Endothelial cell of umbilical vein (primary cell): ENCODE data around the gene ACAD11. TPM values are rescaled to one million over a fixed set of nuclear protein-coding genes. Genes with fewer than 3 reads are reported as not detected.

Source experiments
- BruUV-seq: library from RNA; stranded (reverse); fragments of 400-500 nt; replicated peaks from 2 replicates; lab custom pipeline; 2021; lab: Mats Ljungman, UMichigan
- CTCF ChIA-PET: fragments of 300-600, 350-600 bp; sonication (Branson Sonifier 250); formaldehyde crosslinking; loops from one replicate; lab custom pipeline; 2021; ENCODE audit warnings: antibody characterized with exemption, inconsistent platforms; lab: Charles Lee
- POLR2A ChIA-PET: fragments of 300-600, 350-600 bp; sonication (Branson Sonifier 250); formaldehyde crosslinking; loops from one replicate; lab custom pipeline; 2021; ENCODE audit warnings: antibody characterized with exemption, inconsistent platforms; lab: Charles Lee
- DNase-seq: peaks from one replicate; pipeline ENCODE4 v3.0.0-alpha.2; 2011; ENCODE audit warnings: low read depth, low spot score
- FAIRE-seq: peaks from 2 replicates; lab custom pipeline; 2011; peaks lifted over from hg19 to GRCh38; lab: Jason Lieb, UNC
- H2AFZ ChIP-seq: 2 replicates; pipeline ENCODE4 v1.6.0; 2012; ENCODE audit warnings: low read depth, low read length, control low read depth, inconsistent platforms
- H3K27ac ChIP-seq: 2 replicates; pipeline ENCODE4 v1.5.1; 2011; ENCODE audit warnings: low read depth, mild to moderate bottlenecking, control low read depth, low read length, moderate library complexity; ENCODE audit not compliant: insufficient read depth
- H3K27me3 ChIP-seq, 2 experiments: 2 replicates each; pipeline versions ENCODE4 v1.6.0 to v1.6.1; 2011; ENCODE audit warnings: low read length in 2 of 2, mixed read lengths in 1 of 2; ENCODE audit not compliant: control insufficient read depth in 2 of 2, insufficient read depth in 2 of 2
- H3K36me3 ChIP-seq, 2 experiments: 2 replicates in 1 of 2; 3 replicates in 1 of 2; pipeline ENCODE4 v1.5.1; 2011; ENCODE audit warnings: low read length in 2 of 2, mild to moderate bottlenecking in 1 of 2, moderate library complexity in 1 of 2; ENCODE audit not compliant: control insufficient read depth in 2 of 2, insufficient read depth in 2 of 2; ENCODE audit errors: extremely low read depth in 1 of 2
- H3K4me1 ChIP-seq: 3 replicates; pipeline ENCODE4 v1.5.1; 2011; ENCODE audit warnings: mild to moderate bottlenecking, low read length; ENCODE audit not compliant: control insufficient read depth, insufficient read depth; ENCODE audit errors: extremely low read depth
- H3K4me2 ChIP-seq: 2 replicates; pipeline ENCODE4 v1.6.1; 2011; ENCODE audit warnings: low read length, control low read depth, mixed read lengths; ENCODE audit not compliant: insufficient read depth
- H3K4me3 ChIP-seq, 3 experiments: fragments of 200-600 bp in 1 of 3; sonication (generic), shearing (Covaris generic) in 1 of 3; replicated peaks in 1 of 3; 2 replicates each; pipeline ENCODE4 v1.5.1; 2011 to 2016; ENCODE audit warnings: control low read depth in 3 of 3, low read length in 3 of 3, mild to moderate bottlenecking in 2 of 3, inconsistent platforms in 1 of 3, low read depth in 1 of 3, moderate library complexity in 1 of 3; ENCODE audit not compliant: insufficient read depth in 1 of 3
- H3K79me2 ChIP-seq: 2 replicates; pipeline ENCODE4 v1.6.0; 2012; ENCODE audit warnings: low read length, inconsistent platforms; ENCODE audit not compliant: control insufficient read depth, insufficient read depth
- H3K9ac ChIP-seq: replicated peaks from 2 replicates; pipeline ENCODE3; 2011; ENCODE audit warnings: low read length, control low read depth; ENCODE audit not compliant: insufficient read depth; ENCODE audit errors: extremely low read depth
- H3K9me1 ChIP-seq: replicated peaks from 3 replicates; pipeline ENCODE4 v1.6.0; 2011; ENCODE audit warnings: mild to moderate bottlenecking, low read length; ENCODE audit not compliant: control insufficient read depth, insufficient read depth; ENCODE audit errors: extremely low read depth
- H3K9me3 ChIP-seq: replicated peaks from 2 replicates; pipeline ENCODE4 v1.5.1; 2012; ENCODE audit warnings: low read length, inconsistent platforms; ENCODE audit not compliant: control insufficient read depth, insufficient read depth
- H4K20me1 ChIP-seq: replicated peaks from 2 replicates; pipeline ENCODE3; 2011; ENCODE audit warnings: mild to moderate bottlenecking, low read length; ENCODE audit not compliant: control insufficient read depth, insufficient read depth; ENCODE audit errors: extremely low read depth
- EZH2 ChIP-seq: IDR thresholded peaks from 2 replicates; pipeline ENCODE4 v1.6.1; 2012; ENCODE audit warnings: borderline replicate concordance, low read depth, mild to moderate bottlenecking, moderate library complexity, low read length, inconsistent platforms; ENCODE audit not compliant: severe bottlenecking
- FOS ChIP-seq: IDR thresholded peaks from 2 replicates; pipeline ENCODE4 v1.6.1; 2011; ENCODE audit warnings: mild to moderate bottlenecking, low read length, moderate library complexity, borderline replicate concordance; ENCODE audit not compliant: insufficient read depth
- GATA2 ChIP-seq: IDR thresholded peaks from 2 replicates; pipeline ENCODE4 v1.7.0; 2011; ENCODE audit warnings: low read depth, mild to moderate bottlenecking, moderate library complexity, mixed read lengths, low read length; ENCODE audit not compliant: insufficient read length, insufficient read depth
- JUN ChIP-seq: IDR thresholded peaks from 2 replicates; pipeline ENCODE4 v1.6.1; 2011; ENCODE audit warnings: borderline replicate concordance, low read depth; ENCODE audit not compliant: insufficient read length, insufficient read depth
- MYC ChIP-seq: IDR thresholded peaks from one replicate; pipeline ENCODE4 v1.6.1; 2011; ENCODE audit warnings: mild to moderate bottlenecking, low read depth, low read length
- POLR2A ChIP-seq: IDR thresholded peaks from 2 replicates; pipeline ENCODE4 v1.6.1; 2012; ENCODE audit warnings: low read depth, mild to moderate bottlenecking, control low read depth, low read length
- POLR2AphosphoS5 ChIP-seq: IDR thresholded peaks from 2 replicates; pipeline ENCODE4 v1.6.1; 2012; ENCODE audit warnings: low read depth, mild to moderate bottlenecking, control low read depth, low read length, moderate library complexity; ENCODE audit not compliant: insufficient read depth
- dilution Hi-C: fragments of 300-500 bp; cut with MboI; formaldehyde crosslinking; loops from one replicate; pipeline ENCODE4 v1.15.0; 2019; ENCODE audit warnings: low sequenced_read_pairs; ENCODE audit not compliant: extremely low pct_ligation_motif_present
- intact Hi-C: fragments of 100-400 bp; cut with micrococcal nuclease; formaldehyde crosslinking; loops from one replicate; pipeline ENCODE4 v1.10.0; 2022
- polyA plus RNA-seq, 4 experiments: library from polyadenylated mRNA; depleted of rRNA in 3 of 4; stranded (reverse) in 3 of 4; unstranded in 1 of 4; fragments of >200 nt; gene quantifications; 2 replicates each; pipeline versions ENCODE4 v1.2.1 to v1.2.3, GENCODE V29; 2011 to 2012; ENCODE audit warnings: missing spikeins in 1 of 4
- total RNA-seq: library from RNA; stranded (reverse); gene quantifications from 2 replicates; pipeline ENCODE4 v1.2.3, GENCODE V29; 2021
- TF ChIP-seq, protein P1 (sequence below), 2 donors: IDR thresholded peaks; 1 replicate in 1 of 2; 2 replicates in 1 of 2; pipeline ENCODE4 v1.5.1; 2011; ENCODE audit warnings: low read length in 2 of 2, mild to moderate bottlenecking in 2 of 2, moderate library complexity in 2 of 2, control low read depth in 1 of 2, inconsistent platforms in 1 of 2, low read depth in 1 of 2; ENCODE audit not compliant: insufficient read depth in 1 of 2; ENCODE audit errors: extremely low read depth in 1 of 2
- TF ChIP-seq, protein P2 (sequence below): IDR thresholded peaks from 2 replicates; pipeline ENCODE4 v1.6.1; 2011; ENCODE audit not compliant: insufficient read depth, insufficient read length

The ACAD11 gene
- total and polyA plus RNA-seq, 2 donors (not counting 3 experiments of a cell fraction or from before 2014, with no cell fraction given) = 9.6 to 17.9 TPM

GRCh38 chr3:132703733-132704132, 44.1 kb upstream of the ACAD11 start:
- no peaks in the 10 kb centered on the region for H3K9me1 ChIP-seq
- H4K20me1 ChIP-seq = no peaks in the 10 kb centered on the region
- H3K36me3 ChIP-seq = peaks cover 16 to 21% of the 10 kb centered on the region in 2 experiments
- FAIRE-seq (no peak), DNase-seq (no peak)
- H3K4me1 ChIP-seq = no peaks in the 10 kb centered on the region
- no peak overlapping the region for H3K27ac ChIP-seq
- BruUV-seq = no TSS peak
- H3K9ac ChIP-seq = no peak overlapping the region
- H3K27me3 ChIP-seq = no peaks in the 10 kb centered on the region
- no peaks in the 10 kb centered on the region for H3K79me2 ChIP-seq
- ChIA-PET POLR2A (no interaction called here), CTCF (no interaction called here)
- intact Hi-C loops (no loop called here), dilution Hi-C loops (no loop called here)
- H3K9me3 ChIP-seq = no peaks in the 10 kb centered on the region
- H3K4me2 ChIP-seq = no peak overlapping the region
- TF ChIP-seq POLR2AphosphoS5 (no peak), JUN (no peak), EZH2 (no peak), GATA2 (no peak), MYC (no peak), FOS (no peak), POLR2A (no peak)
- TF ChIP-seq, protein P1, sequence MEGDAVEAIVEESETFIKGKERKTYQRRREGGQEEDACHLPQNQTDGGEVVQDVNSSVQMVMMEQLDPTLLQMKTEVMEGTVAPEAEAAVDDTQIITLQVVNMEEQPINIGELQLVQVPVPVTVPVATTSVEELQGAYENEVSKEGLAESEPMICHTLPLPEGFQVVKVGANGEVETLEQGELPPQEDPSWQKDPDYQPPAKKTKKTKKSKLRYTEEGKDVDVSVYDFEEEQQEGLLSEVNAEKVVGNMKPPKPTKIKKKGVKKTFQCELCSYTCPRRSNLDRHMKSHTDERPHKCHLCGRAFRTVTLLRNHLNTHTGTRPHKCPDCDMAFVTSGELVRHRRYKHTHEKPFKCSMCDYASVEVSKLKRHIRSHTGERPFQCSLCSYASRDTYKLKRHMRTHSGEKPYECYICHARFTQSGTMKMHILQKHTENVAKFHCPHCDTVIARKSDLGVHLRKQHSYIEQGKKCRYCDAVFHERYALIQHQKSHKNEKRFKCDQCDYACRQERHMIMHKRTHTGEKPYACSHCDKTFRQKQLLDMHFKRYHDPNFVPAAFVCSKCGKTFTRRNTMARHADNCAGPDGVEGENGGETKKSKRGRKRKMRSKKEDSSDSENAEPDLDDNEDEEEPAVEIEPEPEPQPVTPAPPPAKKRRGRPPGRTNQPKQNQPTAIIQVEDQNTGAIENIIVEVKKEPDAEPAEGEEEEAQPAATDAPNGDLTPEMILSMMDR (IDR thresholded peaks at IDR 0.05; ENCODE audit: extremely low read depth in 1 of 2, insufficient read depth in 1 of 2, low read depth in 1 of 2, low read length in 2 of 2) = no peak
- TF ChIP-seq, protein P2, sequence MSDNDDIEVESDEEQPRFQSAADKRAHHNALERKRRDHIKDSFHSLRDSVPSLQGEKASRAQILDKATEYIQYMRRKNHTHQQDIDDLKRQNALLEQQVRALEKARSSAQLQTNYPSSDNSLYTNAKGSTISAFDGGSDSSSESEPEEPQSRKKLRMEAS = no peak
- H3K4me3 ChIP-seq = no peak overlapping the region
- no peak overlapping the region for H2AFZ ChIP-seq
